NCI-H2107 treated with DMSO at 0.1 percent for 48 hours (cell line): ENCODE data around the gene LRRC49.
A peak's percentile ranks its signal among the peaks of the same experiment; 100 is the strongest.

Experiments
- DNase-seq: peaks from one replicate; lab custom pipeline; 2025; ENCODE audit not compliant: unreplicated experiment; lab: John Stamatoyannopoulos, UW

LRRC49 gene

GRCh38 chr15:71085809-71086208, 193.2 kb downstream of the LRRC49 start:
- DNase-seq: peak; percentile 12

- no peak for DNase-seq
These were observed 195.5 kb downstream of the LRRC49 start for GRCh38 chr15:71088155-71088554.

GRCh38 chr15:71088683-71089082, 196.1 kb downstream of the LRRC49 start:
- DNase-seq: no peak

DNA sequence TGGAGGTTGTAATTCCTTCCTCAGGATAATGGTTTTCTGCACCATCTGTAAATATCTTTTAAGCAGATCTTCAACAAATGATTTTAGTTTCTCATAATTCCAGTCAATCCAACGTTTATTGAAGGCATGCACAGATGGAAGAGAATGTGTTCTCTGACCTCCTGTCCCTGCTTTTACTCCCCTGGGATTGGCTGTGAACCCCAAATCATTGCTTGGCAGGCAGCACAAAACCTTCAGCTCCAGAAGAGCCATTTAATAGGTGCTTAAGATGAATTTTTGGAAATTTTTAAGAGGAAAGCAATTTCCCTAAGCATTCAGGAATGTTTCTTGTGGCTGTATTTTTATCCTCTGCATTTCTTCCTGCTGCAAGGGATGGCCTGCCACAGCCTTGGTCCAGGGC, 197.2 kb downstream of the LRRC49 start:
- DNase-seq: no peak

GRCh38 chr15:71091601-71092000, 199.0 kb downstream of the LRRC49 start:
- no peak for DNase-seq

DNA sequence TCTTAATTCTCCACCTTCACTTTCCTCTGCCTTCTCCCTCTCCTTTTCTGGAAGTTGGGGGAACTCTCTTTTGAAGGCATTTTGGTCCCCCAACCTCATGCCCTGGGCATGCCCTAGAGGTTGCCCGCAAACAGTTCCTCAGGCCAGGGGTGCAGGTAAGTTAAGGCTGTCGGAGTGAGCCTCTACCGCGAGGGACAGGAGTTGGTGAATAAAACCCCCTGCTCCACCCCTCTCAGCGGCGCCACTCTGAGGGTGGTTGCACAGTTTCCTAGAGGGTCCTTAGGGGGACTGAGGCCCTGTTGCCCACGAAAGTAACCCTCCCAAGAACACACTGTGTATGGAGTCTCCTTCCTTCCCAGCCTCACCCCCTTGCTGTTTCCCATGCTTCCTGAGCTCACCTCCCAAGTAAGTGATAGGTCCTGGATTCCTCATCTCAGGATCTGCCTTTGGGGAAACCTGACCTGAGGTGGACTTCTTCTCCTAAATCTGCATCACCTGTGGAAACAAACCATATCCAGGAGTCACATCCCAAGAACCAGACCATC, 199.5 kb downstream of the LRRC49 start:
- no peak for DNase-seq

- no peak for DNase-seq
These were observed 200.7 kb downstream of the LRRC49 start for GRCh38 chr15:71093054-71094024.

DNA sequence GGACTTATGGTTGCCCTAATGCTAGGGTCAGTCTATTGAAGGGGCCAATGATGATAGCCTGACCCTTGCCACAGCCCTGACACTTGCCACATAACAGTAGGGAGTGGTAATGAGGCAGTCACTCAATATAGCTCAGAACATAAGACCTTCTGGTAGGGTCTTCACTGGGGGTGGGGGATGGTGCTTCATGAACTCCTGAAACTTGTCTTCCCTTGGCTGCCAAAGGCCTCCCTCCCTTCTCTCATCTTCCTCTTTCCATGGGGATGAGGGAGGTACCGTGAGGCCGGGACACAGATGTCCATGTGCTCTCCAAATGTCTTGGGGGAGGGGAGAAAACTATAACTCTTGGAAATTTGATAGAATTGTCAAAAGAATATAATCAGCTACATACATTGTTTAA, 201.5 kb downstream of the LRRC49 start:
- no peak for DNase-seq

DNA sequence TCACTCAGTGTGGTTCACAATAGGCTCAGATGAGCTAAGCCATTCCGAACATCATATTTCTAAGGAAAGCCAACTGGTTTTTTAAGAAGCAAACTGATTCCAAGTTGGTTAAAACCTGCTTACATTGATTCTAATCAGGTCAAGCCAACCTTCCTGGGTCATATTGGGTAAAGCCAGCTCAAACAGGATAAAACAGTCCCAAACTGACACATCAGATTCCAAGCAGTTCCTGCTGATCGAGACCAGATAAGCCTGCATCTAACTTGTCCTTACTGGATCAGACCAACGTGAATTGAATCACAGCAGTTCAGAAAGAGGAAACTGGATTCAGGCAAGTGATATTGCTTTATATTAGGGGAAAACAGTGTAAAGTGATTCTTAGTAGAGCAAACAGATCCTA, 204.1 kb downstream of the LRRC49 start:
- no peak for DNase-seq

GRCh38 chr15:71097890-71098289, 205.3 kb downstream of the LRRC49 start:
- no peak for DNase-seq

- no peak for DNase-seq
These were observed 206.3 kb downstream of the LRRC49 start for GRCh38 chr15:71098920-71099319.
